ENCODE measurements around the gene CSTPP1.
"Not testable (repeated sequence)": the region's sequence is repeated elsewhere in the genome, so short reads cannot be mapped to it uniquely, and the experiment has no call there.

The CSTPP1 gene

DNA sequence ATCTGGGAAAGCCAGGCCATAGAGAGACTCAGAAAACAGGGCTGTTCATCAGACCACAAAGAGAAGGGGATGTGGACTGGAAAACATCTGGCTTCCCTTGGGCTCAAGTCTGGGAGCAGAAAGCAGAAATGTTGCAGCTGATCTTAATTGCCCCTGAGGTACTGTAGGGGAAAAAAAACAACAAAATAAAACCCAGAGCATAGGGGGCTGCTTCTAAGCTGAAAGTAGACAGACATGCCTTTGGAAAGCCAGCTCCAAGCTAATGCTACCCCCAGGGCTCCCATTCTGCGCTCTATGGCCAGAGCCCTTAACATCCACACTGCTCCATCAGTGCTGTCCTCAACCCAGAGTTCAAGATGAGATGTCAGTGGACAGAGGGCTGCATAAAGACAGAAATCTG lies 251.7 kb downstream of the CSTPP1 start:
- peak; percentile 28 for DNase-seq (ENCODE audit: low read depth)
- no peak for TF ChIP-seq CTCF (conservative IDR thresholded peaks at IDR 0.05; ENCODE audit: low read length)
- H3K4me3 ChIP-seq (ENCODE audit: low read length) = no peak overlapping the region

GRCh38 chr11:47189100-47189834 lies 252.7 kb downstream of the CSTPP1 start:
- DNase-seq (ENCODE audit: low read depth) = peak; percentile 81
- no peak for TF ChIP-seq CTCF (conservative IDR thresholded peaks at IDR 0.05; ENCODE audit: low read length)
- no peak overlapping the region for H3K4me3 ChIP-seq (ENCODE audit: low read length)

GRCh38 chr11:47191137-47191536 lies 254.6 kb downstream of the CSTPP1 start:
- peak; percentile 8 for DNase-seq (ENCODE audit: low read depth)
- H3K4me3 ChIP-seq (ENCODE audit: low read length) = not testable (repeated sequence)

- TF ChIP-seq CTCF (conservative IDR thresholded peaks at IDR 0.05; ENCODE audit: low read length) = no peak
- DNase-seq (ENCODE audit: low read depth) = no peak
- H3K4me3 ChIP-seq (ENCODE audit: low read length) = no peak overlapping the region
These were observed 255.6 kb downstream of the CSTPP1 start for GRCh38 chr11:47192111-47192510.

- not testable (repeated sequence) for H3K4me3 ChIP-seq (ENCODE audit: low read length); DNase-seq (ENCODE audit: low read depth)
These were observed 261.6 kb downstream of the CSTPP1 start for GRCh38 chr11:47198161-47198560.

- no peak overlapping the region for H3K4me3 ChIP-seq (ENCODE audit: low read length)
- TF ChIP-seq CTCF (conservative IDR thresholded peaks at IDR 0.05; ENCODE audit: low read length) = no peak
- DNase-seq (ENCODE audit: low read depth) = no peak
These were observed 264.5 kb downstream of the CSTPP1 start for GRCh38 chr11:47201015-47201414.

DNA sequence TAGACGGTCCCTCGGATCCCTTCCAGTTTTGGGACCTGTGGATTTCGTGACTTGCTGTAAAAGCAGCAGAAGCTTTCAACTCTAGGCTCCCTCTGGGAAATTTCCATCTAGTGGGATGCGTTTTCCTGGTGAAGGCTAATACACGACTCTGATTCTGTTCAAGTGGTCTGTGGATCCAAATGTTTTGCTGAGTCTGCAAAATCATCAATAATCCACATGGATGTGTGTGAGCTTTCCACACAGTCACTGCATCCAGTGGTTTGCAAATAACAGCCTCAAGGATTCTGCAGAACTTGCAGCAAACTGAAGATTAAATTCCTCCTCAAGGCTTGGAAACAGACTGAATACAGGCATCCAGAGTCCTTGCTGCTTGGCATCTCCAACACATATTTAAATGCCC lies 266.0 kb downstream of the CSTPP1 start:
- DNase-seq (ENCODE audit: low read depth) = no peak
- no peak for TF ChIP-seq CTCF (conservative IDR thresholded peaks at IDR 0.05; ENCODE audit: low read length)
- H3K4me3 ChIP-seq (ENCODE audit: low read length) = no peak overlapping the region

- no peak for TF ChIP-seq CTCF (conservative IDR thresholded peaks at IDR 0.05; ENCODE audit: low read length)
- no peak overlapping the region for H3K4me3 ChIP-seq (ENCODE audit: low read length)
- DNase-seq (ENCODE audit: low read depth) = peak; percentile 72
These were observed 268.1 kb downstream of the CSTPP1 start for GRCh38 chr11:47204637-47204989.

- not testable (repeated sequence) for H3K4me3 ChIP-seq (ENCODE audit: low read length); DNase-seq (ENCODE audit: low read depth)
These were observed 270.0 kb downstream of the CSTPP1 start for GRCh38 chr11:47206577-47206976.

Measured in AG10803 (cell line).